Activated naive CD4-positive, alpha-beta T cell treated with anti-CD3 and anti-CD28 coated beads, Interleukin-2, amount 10 ng/mL, durations not matched to agents 7 days and 5 days (primary cell): ENCODE data around the gene VDR.
"Not testable (repeated sequence)": the region's sequence is repeated elsewhere in the genome, so short reads cannot be mapped to it uniquely, and the experiment has no call there.

ENCODE experiments used
- CTCF ChIA-PET: fragments of 350-600 bp; sonication (Branson Sonifier 250); formaldehyde crosslinking; loops from one replicate; lab custom pipeline; 2021; ENCODE audit warnings: antibody characterized with exemption; lab: Charles Lee
- DNase-seq: peaks from one replicate; pipeline ENCODE4 v3.0.0-alpha.2; 2020
- H3K27ac Mint-ChIP-seq: one replicate; pipeline ENCODE4 v1.8.0; 2021; ENCODE audit warnings: mild to moderate bottlenecking, moderate library complexity, mixed read lengths
- H3K27me3 Mint-ChIP-seq: one replicate; pipeline ENCODE4 v1.8.0; 2021; ENCODE audit warnings: mild to moderate bottlenecking, mixed read lengths
- H3K36me3 Mint-ChIP-seq: one replicate; pipeline ENCODE4 v1.8.0; 2021; ENCODE audit warnings: mixed read lengths
- H3K4me1 Mint-ChIP-seq: one replicate; pipeline ENCODE4 v1.8.0; 2021; ENCODE audit warnings: mixed read lengths
- H3K4me3 Mint-ChIP-seq: one replicate; pipeline ENCODE4 v1.8.0; 2021; ENCODE audit warnings: mild to moderate bottlenecking, moderate library complexity, mixed read lengths
- H3K9me3 Mint-ChIP-seq: one replicate; pipeline ENCODE4 v1.8.0; 2021; ENCODE audit warnings: mixed read lengths

VDR gene

DNA sequence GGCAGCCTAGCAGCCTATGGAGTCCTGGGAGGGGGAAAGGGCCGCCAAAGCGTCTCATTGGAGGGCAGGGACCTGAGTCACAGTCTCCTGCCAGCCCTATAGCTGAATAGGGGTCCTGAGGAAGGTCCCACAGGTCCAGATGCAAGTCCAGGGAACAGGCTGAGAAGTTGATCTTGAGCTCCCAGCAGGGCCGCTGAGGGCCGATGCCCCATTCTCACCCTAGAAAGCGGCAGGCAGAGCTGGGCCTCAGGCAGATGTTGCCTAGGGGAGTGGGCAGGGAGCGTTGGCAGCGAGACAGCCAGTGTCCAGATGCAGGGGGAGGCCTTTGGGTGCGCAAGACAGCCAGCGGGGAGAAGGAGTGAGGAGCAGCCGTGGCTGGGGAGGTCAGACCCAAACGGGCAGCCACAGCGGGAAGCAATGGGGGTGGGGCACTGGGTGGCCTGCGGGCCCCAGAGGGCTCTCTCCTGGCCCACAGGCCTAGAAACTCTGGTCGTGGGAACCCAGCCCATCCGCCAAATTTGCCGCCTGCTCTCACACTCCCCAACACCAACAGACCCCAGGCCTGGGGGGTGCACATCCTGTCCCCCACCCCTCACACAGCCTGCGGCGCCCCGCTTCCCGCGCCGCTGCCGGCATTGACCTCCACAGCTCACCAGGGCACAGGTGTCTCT lies 86.2 kb downstream of the VDR start:
- Mint-ChIP-seq H3K36me3 (peaks cover 48% of the 10 kb centered on the region), H3K27ac (peak overlapping the region; percentile 90)

DNA sequence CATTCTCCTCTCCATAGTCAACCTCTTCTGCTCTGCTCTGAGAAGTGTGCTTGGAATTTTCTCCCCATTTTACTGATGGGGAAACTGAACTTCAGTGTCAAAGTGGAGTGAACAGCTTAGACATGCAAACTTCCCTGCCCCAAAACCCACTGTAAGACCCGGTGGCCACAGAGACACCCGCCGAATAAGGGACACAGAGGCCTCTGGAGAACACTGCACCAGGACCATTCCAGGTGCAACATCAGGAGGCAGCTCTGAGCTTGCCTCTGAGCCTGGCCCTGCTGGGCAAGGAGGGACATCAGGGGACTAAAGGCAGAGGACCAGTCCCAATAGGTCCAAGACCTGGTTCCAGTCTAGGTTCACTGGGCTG lies 86.8 kb downstream of the VDR start:
- no peak for DNase-seq
- Mint-ChIP-seq H3K4me1 (peaks cover 72% of the 10 kb centered on the region), H3K36me3 (peaks cover 54% of the 10 kb centered on the region), H3K27ac (peak overlapping the region; percentile 90), H3K4me3 (peak overlapping the region; percentile 94), H3K27me3 (no peaks in the 10 kb centered on the region), H3K9me3 (no peaks in the 10 kb centered on the region)
- CTCF ChIA-PET: interaction anchor here (1.0 to 29.3 kb wide), 10 partner anchors 10 to 132 kb away, joined by 3 to 716 read pairs (median 11); no protein-coding TSS in a partner anchor

More for the DNA sequence above, 86.2 kb downstream of the VDR start:
- DNase-seq: peak; percentile 65
- CTCF ChIA-PET: interaction anchor here (1.0 to 29.3 kb wide), 9 partner anchors 10 to 131 kb away, joined by 3 to 716 read pairs (median 13); no protein-coding TSS in a partner anchor
- H3K4me1 Mint-ChIP-seq: peaks cover 73% of the 10 kb centered on the region
- H3K27me3 Mint-ChIP-seq: no peaks in the 10 kb centered on the region
- H3K4me3 Mint-ChIP-seq: peak overlapping the region; percentile 94
- no peaks in the 10 kb centered on the region for H3K9me3 Mint-ChIP-seq

DNA sequence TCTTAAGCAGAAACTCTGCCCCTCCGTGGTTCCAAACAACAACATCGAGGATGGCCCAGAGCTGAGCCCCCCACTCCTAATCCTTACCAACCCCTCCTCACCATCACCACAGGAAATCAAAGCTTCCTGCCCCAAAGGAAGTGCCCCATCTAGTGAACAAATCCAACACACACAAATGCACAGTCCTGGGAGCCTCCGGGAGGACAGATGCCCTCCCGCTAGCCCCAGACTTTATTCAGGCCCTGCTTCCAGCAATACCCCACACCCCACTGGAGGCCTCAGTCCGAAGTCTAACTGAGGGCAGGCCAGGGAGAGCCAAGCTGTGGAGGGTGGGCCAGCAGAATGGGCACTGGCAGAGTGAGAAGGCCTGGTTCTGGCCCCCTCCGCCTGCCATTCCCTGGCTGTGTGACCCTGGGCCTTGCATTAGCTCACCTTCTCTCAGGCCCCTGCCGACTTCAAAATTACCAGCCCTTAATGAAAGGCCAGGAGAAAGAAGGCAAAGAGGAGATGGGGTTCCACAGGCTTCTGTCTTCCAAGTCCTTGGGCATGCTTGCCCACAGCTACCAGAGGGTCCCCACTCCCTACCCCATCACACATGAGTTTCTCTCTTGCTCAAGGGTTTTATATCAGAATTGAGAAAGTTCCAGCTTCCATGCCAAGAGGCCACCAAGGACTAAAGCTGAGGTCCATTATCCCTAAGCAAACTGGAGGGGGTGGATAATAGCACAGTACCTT lies 87.4 kb downstream of the VDR start:
- CTCF ChIA-PET: interaction anchor here (1.0 to 29.3 kb wide), 12 partner anchors 9 to 132 kb away, joined by 3 to 716 read pairs (median 9); no protein-coding TSS in a partner anchor
- peaks cover 69% of the 10 kb centered on the region for H3K4me1 Mint-ChIP-seq
- no peaks in the 10 kb centered on the region for H3K9me3 Mint-ChIP-seq
- H3K27ac Mint-ChIP-seq: peak overlapping the region; percentile 90
- peak overlapping the region; percentile 94 for H3K4me3 Mint-ChIP-seq
- no peaks in the 10 kb centered on the region for H3K27me3 Mint-ChIP-seq
- H3K36me3 Mint-ChIP-seq: peaks cover 57% of the 10 kb centered on the region
- no peak for DNase-seq

DNA sequence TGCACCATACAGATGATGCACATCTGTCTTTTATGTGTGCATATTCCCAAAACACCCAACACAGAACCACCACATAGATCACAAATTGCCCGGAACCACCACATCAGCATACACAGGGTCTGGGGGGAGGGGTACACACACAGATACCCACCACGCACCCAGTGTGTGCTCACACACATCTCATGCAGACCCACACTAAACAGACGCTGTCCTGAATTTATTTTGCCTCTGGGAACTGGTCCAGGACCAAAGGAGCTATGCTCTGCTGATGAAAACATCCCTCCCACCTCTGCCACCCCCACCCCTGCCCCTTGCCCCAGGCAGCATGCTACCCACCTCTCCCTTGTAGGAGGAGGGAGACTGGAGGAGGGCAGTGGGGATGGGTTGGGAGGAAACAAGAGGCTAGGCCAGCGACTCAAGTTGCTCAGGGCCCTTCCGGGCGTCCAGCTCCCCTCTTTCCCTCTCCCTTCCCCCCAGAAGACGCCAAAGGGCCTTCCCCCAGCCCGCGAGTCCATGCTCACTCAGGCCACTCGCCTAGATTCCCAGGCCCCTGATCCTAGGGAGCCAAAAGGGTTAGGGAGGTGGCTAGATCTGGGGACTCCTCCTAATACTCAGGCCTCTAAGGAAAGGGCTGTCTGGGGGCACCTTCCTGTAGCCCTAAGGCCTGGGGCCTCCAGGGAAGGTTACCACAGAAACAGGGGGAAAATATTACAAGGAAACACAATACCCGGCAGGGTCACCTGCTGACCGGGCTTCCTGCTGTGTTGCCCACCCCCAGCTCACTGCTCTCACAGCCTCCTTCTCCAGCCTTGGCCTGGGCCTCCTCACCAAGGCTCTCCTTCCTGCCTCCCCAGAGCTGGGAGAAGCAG lies 88.2 kb downstream of the VDR start:
- H3K36me3 Mint-ChIP-seq: peaks cover 63% of the 10 kb centered on the region

DNA sequence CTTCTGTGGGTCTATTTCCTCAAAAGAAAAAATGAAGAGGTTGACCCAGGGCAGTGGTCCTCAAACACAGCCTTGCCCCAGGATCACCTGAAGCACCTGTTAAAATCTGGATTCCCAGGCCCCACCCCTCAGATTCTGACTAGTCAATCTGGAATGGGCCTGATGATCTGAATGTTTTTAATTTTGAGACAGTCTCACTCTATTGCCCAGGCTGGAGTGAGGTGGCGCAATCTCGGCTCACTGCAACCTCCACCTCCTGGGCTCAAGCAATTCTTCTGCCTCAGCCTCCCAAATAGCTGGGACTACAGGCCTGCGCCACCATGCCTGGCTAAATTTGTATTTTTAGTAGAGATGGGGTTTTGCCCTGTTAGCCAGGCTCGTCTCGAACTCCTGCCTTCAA lies 89.3 kb downstream of the VDR start:
- Mint-ChIP-seq H3K27ac (peak overlapping the region; percentile 90), H3K4me3 (peak overlapping the region; percentile 94), H3K36me3 (peaks cover 74% of the 10 kb centered on the region), H3K4me1 (peaks cover 67% of the 10 kb centered on the region)
- CTCF ChIA-PET: interaction anchor here (29.3 kb wide), 1 partner anchor 20 kb away, joined by 716 read pairs; no protein-coding TSS in a partner anchor
- not testable (repeated sequence) for DNase-seq, H3K9me3 Mint-ChIP-seq, H3K27me3 Mint-ChIP-seq

More for the DNA sequence above, 88.2 kb downstream of the VDR start:
- peak overlapping the region; percentile 94 for H3K4me3 Mint-ChIP-seq
- H3K9me3 Mint-ChIP-seq: no peaks in the 10 kb centered on the region
- CTCF ChIA-PET: interaction anchor here (1.3 to 29.3 kb wide), 10 partner anchors 8 to 74 kb away, joined by 3 to 716 read pairs (median 11); no protein-coding TSS in a partner anchor
- peaks cover 67% of the 10 kb centered on the region for H3K4me1 Mint-ChIP-seq
- DNase-seq: no peak
- no peaks in the 10 kb centered on the region for H3K27me3 Mint-ChIP-seq
- H3K27ac Mint-ChIP-seq: peak overlapping the region; percentile 90

DNA sequence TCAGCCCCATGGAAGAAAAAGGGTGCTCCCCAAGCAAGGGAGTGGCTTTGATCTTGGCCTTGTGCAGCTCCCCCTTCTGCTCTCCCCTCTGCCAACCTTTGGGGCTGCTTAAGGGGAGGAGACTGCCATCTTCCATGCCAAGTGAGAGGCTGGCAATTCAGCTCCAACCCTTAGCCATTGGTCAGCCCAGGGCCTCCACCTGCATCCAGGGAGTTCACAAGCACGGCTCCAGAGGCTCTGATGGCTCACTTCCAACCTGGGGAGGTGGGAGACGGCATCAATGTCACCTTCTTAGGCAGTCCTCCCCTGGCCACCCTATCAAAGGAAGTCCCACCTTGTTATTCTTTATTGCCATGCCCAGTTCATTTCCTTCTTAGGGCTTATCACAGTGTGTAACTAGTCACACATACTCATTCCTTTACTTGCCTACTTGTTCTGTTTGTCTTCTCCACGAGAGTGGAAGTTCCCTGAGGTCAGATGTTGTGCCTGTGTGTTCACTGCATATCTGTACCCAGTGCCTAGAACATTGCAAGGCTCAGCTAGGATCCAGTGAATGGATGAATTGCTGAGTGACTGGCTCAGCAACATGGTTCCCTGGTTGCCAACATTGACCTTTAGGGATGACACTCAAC lies 90.1 kb downstream of the VDR start:
- no peaks in the 10 kb centered on the region for H3K9me3 Mint-ChIP-seq

DNA sequence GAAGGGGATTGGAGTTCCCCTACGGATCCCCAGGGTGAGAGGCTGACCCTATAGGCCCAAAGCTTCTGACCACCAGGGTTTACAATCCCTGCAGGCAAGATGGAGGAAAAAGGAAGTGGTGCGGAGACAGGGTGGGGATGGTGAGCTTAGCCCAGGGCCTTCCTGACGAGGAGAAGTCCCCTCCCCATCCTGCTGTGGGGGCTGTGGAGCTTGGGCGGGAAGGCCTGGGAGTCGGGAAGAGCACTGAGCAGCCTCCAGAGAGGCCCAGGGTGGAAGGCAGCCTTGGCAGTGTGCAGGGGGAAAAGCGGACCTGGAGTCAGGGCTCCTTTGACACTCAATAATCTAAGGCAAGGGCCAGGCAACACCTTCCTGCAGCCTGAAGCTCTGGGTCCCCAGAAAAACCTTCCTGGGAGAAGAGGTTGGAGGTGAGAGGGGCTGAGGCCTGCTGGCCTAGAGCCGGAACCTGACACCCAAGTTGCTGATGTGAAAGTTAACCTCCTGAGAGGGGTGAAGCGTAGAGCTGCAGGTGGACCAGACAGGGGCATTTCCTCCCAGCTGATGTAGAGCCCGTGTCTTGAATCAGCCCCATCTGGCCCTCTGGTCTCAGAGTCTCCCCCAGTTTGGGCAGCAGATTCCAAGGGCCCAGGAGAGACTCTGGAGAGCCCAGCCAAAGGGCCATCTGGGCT lies 91.1 kb downstream of the VDR start:
- peaks cover 79% of the 10 kb centered on the region for H3K4me1 Mint-ChIP-seq
- peak; percentile 58 for DNase-seq
- peak overlapping the region; percentile 90 for H3K27ac Mint-ChIP-seq
- CTCF ChIA-PET: interaction anchor here (1.1 to 29.3 kb wide), 7 partner anchors 11 to 72 kb away, joined by 3 to 716 read pairs (median 4); no protein-coding TSS in a partner anchor
- H3K9me3 Mint-ChIP-seq: no peaks in the 10 kb centered on the region
- H3K36me3 Mint-ChIP-seq: peaks cover 70% of the 10 kb centered on the region
- H3K27me3 Mint-ChIP-seq: no peaks in the 10 kb centered on the region
- peak overlapping the region; percentile 94 for H3K4me3 Mint-ChIP-seq

More for the DNA sequence above, 90.1 kb downstream of the VDR start:
- Mint-ChIP-seq H3K27me3 (no peaks in the 10 kb centered on the region), H3K27ac (peak overlapping the region; percentile 90), H3K4me1 (peaks cover 71% of the 10 kb centered on the region), H3K36me3 (peaks cover 74% of the 10 kb centered on the region), H3K4me3 (peak overlapping the region; percentile 94)
- no peak for DNase-seq
- CTCF ChIA-PET: interaction anchor here (0.8 to 29.3 kb wide), 5 partner anchors 13 to 48 kb away, joined by 3 to 716 read pairs (median 5); no protein-coding TSS in a partner anchor

DNA sequence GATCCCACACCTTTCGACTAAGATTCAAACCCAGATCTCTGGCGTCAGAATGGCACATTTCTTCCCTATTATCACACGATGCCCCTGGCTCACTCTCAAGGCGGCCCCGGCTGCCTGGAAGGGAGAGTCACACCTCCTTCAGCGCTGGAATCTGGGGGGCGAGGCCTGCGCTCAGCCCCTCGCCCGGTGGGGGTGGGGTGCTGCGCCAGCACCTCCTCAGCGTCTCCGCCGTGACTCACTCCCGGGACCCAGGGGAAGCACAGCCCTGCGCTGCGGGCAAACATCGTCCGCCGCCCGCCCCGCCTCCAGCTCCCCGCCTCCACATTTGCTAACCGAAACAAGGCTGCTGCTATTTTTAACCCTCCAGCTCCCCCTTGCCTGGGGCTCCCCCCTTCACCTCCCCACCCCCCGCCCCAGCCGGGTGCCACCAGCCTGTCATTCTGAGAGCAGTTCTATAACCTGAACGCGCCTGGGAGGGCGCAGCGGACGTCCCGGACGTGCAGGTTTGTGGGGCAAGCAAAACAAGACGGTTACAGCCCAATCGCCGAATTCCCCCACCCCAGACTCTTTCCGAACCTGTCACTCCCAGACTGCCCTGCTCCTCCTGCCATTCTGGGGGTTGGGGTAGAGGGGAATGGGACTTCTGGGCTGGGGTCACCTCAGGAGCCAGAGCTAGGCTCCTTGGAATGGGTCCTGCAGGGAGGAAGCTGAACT lies 91.8 kb downstream of the VDR start:
- no peaks in the 10 kb centered on the region for H3K27me3 Mint-ChIP-seq
- H3K36me3 Mint-ChIP-seq: peaks cover 64% of the 10 kb centered on the region
- peak; percentile 96 for DNase-seq
- peaks cover 86% of the 10 kb centered on the region for H3K4me1 Mint-ChIP-seq
- H3K4me3 Mint-ChIP-seq: peak overlapping the region; percentile 94
- peak overlapping the region; percentile 90 for H3K27ac Mint-ChIP-seq
- H3K9me3 Mint-ChIP-seq: no peaks in the 10 kb centered on the region
- CTCF ChIA-PET: interaction anchor here (1.0 to 29.3 kb wide), 7 partner anchors 9 to 72 kb away, joined by 3 to 716 read pairs (median 4); no protein-coding TSS in a partner anchor

DNA sequence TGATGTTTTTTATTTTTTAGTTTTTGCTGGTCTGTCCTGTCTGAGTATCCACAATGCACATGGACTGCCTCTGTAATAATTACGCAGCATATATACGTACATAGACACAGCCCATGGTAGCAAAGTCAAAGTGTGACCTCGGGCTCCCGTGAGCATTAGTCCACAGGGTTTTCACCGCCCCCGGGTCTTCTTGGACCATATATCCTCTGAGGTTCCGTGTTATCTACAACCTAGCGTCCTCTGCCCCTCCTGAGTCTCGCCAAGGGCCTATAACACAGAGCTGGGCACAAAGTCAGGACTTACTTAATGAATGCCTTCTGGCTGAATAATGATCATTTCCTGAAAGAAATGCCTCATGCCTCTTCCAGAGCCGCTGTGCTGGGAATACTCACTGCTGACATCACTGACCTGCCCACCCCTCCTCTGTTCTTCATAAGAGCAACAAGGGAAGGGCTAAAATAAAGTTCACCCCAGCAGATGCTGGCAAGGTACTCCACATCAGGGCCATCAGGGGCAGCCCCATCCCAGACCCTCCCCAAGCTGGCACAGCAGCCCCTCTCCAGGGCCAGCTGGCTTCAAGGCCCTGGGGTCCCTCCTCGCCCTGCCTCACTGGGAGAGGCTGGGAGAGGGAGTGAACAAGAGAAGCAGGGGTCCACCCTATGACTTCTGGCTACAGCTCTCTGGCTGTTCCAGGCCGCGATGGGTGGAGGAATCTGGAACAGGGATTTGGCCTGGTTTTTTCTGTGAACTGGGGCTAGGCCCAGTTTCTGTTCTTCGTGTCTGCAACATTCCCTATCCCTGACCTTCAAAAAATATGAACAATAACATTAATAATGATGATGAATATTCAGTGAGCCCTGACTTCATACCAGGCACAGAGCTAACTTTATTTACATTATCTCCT lies 93.0 kb downstream of the VDR start:
- H3K36me3 Mint-ChIP-seq: peaks cover 63% of the 10 kb centered on the region
- H3K9me3 Mint-ChIP-seq: no peaks in the 10 kb centered on the region
- CTCF ChIA-PET: interaction anchor here (1.0 to 29.3 kb wide), 4 partner anchors 8 to 75 kb away, joined by 3 to 716 read pairs (median 10); no protein-coding TSS in a partner anchor
- DNase-seq: no peak
- H3K4me3 Mint-ChIP-seq: peak overlapping the region; percentile 94
- peaks cover 91% of the 10 kb centered on the region for H3K4me1 Mint-ChIP-seq
- peak overlapping the region; percentile 90 for H3K27ac Mint-ChIP-seq
- no peaks in the 10 kb centered on the region for H3K27me3 Mint-ChIP-seq

DNA sequence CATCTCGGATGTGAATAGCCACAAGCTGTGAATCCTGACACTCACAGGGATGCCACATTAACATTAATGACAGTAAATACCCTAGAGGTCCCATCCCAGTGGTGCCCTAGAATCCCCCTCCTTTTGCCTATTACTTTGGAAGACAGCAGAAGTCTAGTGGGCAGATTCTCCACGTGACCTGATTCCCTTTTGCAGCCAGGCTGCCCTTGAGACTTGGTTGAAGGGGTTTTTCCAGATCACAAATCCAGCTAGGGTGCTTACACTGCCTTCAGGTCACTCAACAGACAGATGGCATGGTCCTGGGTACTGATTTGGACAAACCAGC lies 93.8 kb downstream of the VDR start:
- peaks cover 93% of the 10 kb centered on the region for H3K4me1 Mint-ChIP-seq
- H3K27ac Mint-ChIP-seq: peak overlapping the region; percentile 90
- no peak for DNase-seq
- H3K27me3 Mint-ChIP-seq: no peaks in the 10 kb centered on the region
- H3K4me3 Mint-ChIP-seq: peak overlapping the region; percentile 94
- H3K36me3 Mint-ChIP-seq: peaks cover 65% of the 10 kb centered on the region
- H3K9me3 Mint-ChIP-seq: no peaks in the 10 kb centered on the region
- CTCF ChIA-PET: interaction anchor here (1.0 to 29.3 kb wide), 5 partner anchors 9 to 76 kb away, joined by 3 to 716 read pairs (median 14); partner anchors contain the start of gene HDAC7

DNA sequence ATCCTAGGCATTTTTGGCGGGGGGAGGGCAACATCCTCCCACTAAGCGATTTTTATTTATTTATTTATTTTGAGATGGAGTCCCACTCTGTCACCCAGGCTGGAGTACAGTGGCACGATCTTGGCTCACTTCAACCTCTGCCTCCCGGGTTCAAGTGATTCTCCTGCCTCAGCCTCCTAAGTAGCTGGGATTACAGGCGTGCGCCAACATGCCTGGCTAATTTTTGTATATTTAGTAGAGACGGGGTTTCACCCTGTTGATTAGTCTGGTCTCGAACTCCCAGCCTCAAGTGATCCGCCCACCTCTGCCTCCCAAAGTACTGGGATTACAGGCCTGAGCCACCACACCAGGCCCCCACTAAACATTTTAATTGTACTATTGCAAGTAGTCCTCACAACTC lies 95.3 kb downstream of the VDR start:
- not testable (repeated sequence) for DNase-seq, H3K9me3 Mint-ChIP-seq, H3K27me3 Mint-ChIP-seq
- CTCF ChIA-PET: interaction anchor here (0.6 to 29.3 kb wide), 3 partner anchors 10 to 43 kb away, joined by 3 to 716 read pairs (median 70); partner anchors contain the start of gene HDAC7
- Mint-ChIP-seq H3K4me1 (peaks cover 93% of the 10 kb centered on the region), H3K27ac (peak overlapping the region; percentile 90), H3K36me3 (peaks cover 69% of the 10 kb centered on the region), H3K4me3 (peak overlapping the region; percentile 94)
